ENCODE measurements around the gene RIOK3.

Gene RIOK3

GRCh38 chr18:23442958-23443357 is 10.1 kb upstream of the RIOK3 start:
- Histone ChIP-seq H3K36me3 (no peaks in the 10 kb centered on the region), H3K27ac (no peak overlapping the region), H3K4me3 (no peak overlapping the region), H3K4me1 (peaks cover 0 to 8% (median 8%) of the 10 kb centered on the region in 4 donors), H3K9me3 (no peaks in the 10 kb centered on the region), H3K27me3 (no peaks in the 10 kb centered on the region)
- DNase-seq, result no peak
- TF ChIP-seq, protein P1, sequence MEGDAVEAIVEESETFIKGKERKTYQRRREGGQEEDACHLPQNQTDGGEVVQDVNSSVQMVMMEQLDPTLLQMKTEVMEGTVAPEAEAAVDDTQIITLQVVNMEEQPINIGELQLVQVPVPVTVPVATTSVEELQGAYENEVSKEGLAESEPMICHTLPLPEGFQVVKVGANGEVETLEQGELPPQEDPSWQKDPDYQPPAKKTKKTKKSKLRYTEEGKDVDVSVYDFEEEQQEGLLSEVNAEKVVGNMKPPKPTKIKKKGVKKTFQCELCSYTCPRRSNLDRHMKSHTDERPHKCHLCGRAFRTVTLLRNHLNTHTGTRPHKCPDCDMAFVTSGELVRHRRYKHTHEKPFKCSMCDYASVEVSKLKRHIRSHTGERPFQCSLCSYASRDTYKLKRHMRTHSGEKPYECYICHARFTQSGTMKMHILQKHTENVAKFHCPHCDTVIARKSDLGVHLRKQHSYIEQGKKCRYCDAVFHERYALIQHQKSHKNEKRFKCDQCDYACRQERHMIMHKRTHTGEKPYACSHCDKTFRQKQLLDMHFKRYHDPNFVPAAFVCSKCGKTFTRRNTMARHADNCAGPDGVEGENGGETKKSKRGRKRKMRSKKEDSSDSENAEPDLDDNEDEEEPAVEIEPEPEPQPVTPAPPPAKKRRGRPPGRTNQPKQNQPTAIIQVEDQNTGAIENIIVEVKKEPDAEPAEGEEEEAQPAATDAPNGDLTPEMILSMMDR (IDR thresholded peaks at IDR 0.05), result no peak
- intact Hi-C loops (cut with DNase I; ENCODE audit: low total_unique reads), result no loop called here

DNA sequence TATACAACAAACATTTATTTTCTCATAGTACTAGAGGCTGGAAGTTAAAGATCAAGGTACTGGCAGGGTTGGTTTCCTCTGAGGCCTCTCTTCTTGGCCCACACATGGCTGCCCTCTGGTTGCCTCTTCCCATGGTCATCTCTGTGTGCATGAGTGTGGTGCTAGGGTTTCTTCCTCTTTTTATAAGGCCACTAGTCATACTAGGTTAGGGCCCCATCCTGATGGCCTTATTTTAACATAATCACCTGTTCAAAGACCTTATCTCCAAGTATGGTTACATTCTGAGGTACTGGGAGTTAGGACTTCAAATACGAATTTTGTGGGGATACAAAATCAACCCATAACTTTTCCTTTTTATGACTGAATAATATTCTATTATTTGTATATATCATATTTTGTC is 4.8 kb upstream of the RIOK3 start:
- Histone ChIP-seq H3K4me3 (no peak overlapping the region), H3K9me3 (no peaks in the 10 kb centered on the region), H3K27me3 (no peaks in the 10 kb centered on the region), H3K36me3 (no peaks in the 10 kb centered on the region), H3K27ac (no peak overlapping the region), H3K4me1 (peaks cover 0 to 8% (median 3%) of the 10 kb centered on the region in 4 donors)
- TF ChIP-seq, protein P1 (IDR thresholded peaks at IDR 0.05), result no peak
- DNase-seq, result no peak
- intact Hi-C loops (cut with DNase I; ENCODE audit: low total_unique reads), result no loop called here

GRCh38 chr18:23450022-23450421 is 3.1 kb upstream of the RIOK3 start:
- no peak for DNase-seq
- TF ChIP-seq, protein P1 (IDR thresholded peaks at IDR 0.05), result no peak
- Histone ChIP-seq H3K36me3 (no peaks in the 10 kb centered on the region), H3K9me3 (no peaks in the 10 kb centered on the region), H3K4me1 (peaks cover 0 to 20% (median 9%) of the 10 kb centered on the region in 4 donors), H3K4me3 (no peak overlapping the region), H3K27me3 (no peaks in the 10 kb centered on the region), H3K27ac (no peak overlapping the region)
- intact Hi-C loops (cut with DNase I; ENCODE audit: low total_unique reads), result no loop called here

- no peak overlapping the region for H3K4me3 ChIP-seq
- H3K4me1 ChIP-seq, result peaks cover 0 to 29% (median 17%) of the 10 kb centered on the region in 4 donors
- H3K9me3 ChIP-seq, result no peaks in the 10 kb centered on the region
- H3K27ac ChIP-seq, result no peak overlapping the region
- intact Hi-C loops (cut with DNase I; ENCODE audit: low total_unique reads), result no loop called here
- H3K27me3 ChIP-seq, result no peaks in the 10 kb centered on the region
- no peak for DNase-seq
- H3K36me3 ChIP-seq, result peaks cover 0 to 6% (median 0%) of the 10 kb centered on the region in 3 donors
- TF ChIP-seq, protein P1 (IDR thresholded peaks at IDR 0.05), result no peak
Measured at GRCh38 chr18:23451011-23451410, 2.1 kb upstream of the RIOK3 start.

DNA sequence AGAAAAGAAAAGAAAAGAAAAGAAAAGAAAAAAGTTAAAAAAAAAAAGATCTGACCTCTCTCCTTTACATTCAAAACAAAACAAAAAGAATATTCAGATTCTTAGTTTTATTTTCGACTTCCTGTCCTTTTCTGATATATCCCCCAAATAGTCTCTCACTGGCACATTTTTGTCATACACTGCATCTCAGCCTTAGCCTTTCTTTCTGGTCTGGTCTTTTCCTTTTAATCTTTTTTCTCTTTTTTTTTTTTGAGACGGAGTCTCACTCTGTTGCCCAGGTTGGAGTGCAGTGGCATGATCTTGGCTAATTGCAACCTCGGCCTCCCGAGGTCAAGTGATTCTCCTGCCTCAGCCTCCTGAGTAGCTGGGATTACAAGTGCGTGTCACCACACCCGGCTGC is 1.6 kb upstream of the RIOK3 start:
- intact Hi-C loops (cut with DNase I; ENCODE audit: low total_unique reads), result no loop called here
- H3K4me1 ChIP-seq, result peaks cover 0 to 34% (median 20%) of the 10 kb centered on the region in 4 donors
- no peaks in the 10 kb centered on the region for H3K9me3 ChIP-seq
- TF ChIP-seq, protein P1 (IDR thresholded peaks at IDR 0.05), result no peak
- no peak for DNase-seq
- H3K4me3 ChIP-seq, result no peak overlapping the region
- no peaks in the 10 kb centered on the region for H3K27me3 ChIP-seq
- peak overlapping the region in 1 of 2 donors; percentile 97 for H3K27ac ChIP-seq
- H3K36me3 ChIP-seq, result peaks cover 0 to 6% (median 0%) of the 10 kb centered on the region in 3 donors

GRCh38 chr18:23452347-23452727 is 750 bp upstream of the RIOK3 start:
- no peaks in the 10 kb centered on the region for H3K27me3 ChIP-seq
- TF ChIP-seq, protein P1 (IDR thresholded peaks at IDR 0.05), result no peak
- peak overlapping the region; percentile 82 to 99 for H3K4me3 ChIP-seq
- H3K27ac ChIP-seq, result peak overlapping the region; percentile 92 to 97
- intact Hi-C loops (cut with DNase I; ENCODE audit: low total_unique reads), result no loop called here
- no peak for DNase-seq
- no peaks in the 10 kb centered on the region for H3K9me3 ChIP-seq
- peaks cover 0 to 42% (median 24%) of the 10 kb centered on the region in 4 donors for H3K4me1 ChIP-seq
- peaks cover 0 to 6% (median 0%) of the 10 kb centered on the region in 3 donors for H3K36me3 ChIP-seq
